Thyroid gland (tissue), 4 donors: Measurements from ENCODE around the gene TROAP. TPM values are rescaled to one million over a fixed set of nuclear protein-coding genes. Genes with fewer than 3 reads are reported as not detected.

ENCODE experiments used
- DNase-seq, 2 donors: peaks; one replicate each; pipeline ENCODE4 v3.0.0-alpha.2; 2019
- H3K27ac ChIP-seq, 3 donors: fragments of 200-600 bp; sonication (generic); 1 replicate in 2 of 3; 2 replicates in 1 of 3; pipeline ENCODE4 v1.5.1; 2016 to 2019; ENCODE audit warnings: mild to moderate bottlenecking in 1 of 3, moderate library complexity in 1 of 3
- H3K27me3 ChIP-seq: fragments of 200-600 bp; sonication (generic); one replicate; pipeline ENCODE4 v1.5.1; 2019
- H3K36me3 ChIP-seq, 2 donors: fragments of 200-600 bp; sonication (generic); one replicate each; pipeline ENCODE4 v1.5.1; 2016 to 2019
- H3K4me1 ChIP-seq, 2 donors: fragments of 200-600 bp; sonication (generic); one replicate each; pipeline ENCODE4 v1.5.1; 2017 to 2019
- H3K4me3 ChIP-seq, 3 donors: fragments of 200-600 bp; sonication (generic); replicated peaks in 1 of 3; 1 replicate in 2 of 3; 2 replicates in 1 of 3; pipeline ENCODE4 v1.5.1; 2016; ENCODE audit warnings: mild to moderate bottlenecking in 1 of 3
- H3K9me3 ChIP-seq: fragments of 200-600 bp; sonication (generic); one replicate; pipeline ENCODE4 v1.5.1; 2017
- CTCF ChIP-seq, 6 experiments: fragments of 200-600 bp in 3 of 6; fragments of 450-650 bp in 3 of 6; sonication (generic) in 3 of 6; IDR thresholded peaks; one replicate each; pipeline ENCODE4 v1.5.1; 2016 to 2019; ENCODE audit warnings: antibody characterized with exemption in 6 of 6, mild to moderate bottlenecking in 2 of 6, inconsistent platforms in 1 of 6, moderate library complexity in 1 of 6
- POLR2A ChIP-seq, 2 donors: fragments of 450-650 bp; IDR thresholded peaks; one replicate each; pipeline ENCODE4 v1.6.1; 2017; ENCODE audit warnings: antibody characterized with exemption in 2 of 2, mild to moderate bottlenecking in 2 of 2, moderate library complexity in 1 of 2
- WGBS, 2 donors: methylation state at CpG; one replicate each; pipeline ENCODE4 v1.1.5; 2017; 5-methylcytosine and 5-hydroxymethylcytosine counted together
- intact Hi-C: fragments of 100-400 bp; cut with DNase I; formaldehyde crosslinking; loops from one replicate; pipeline ENCODE4 v1.15.1; 2023
- total RNA-seq, 4 donors: library from RNA; depleted of rRNA; stranded (reverse); fragments of >200 nt; gene quantifications; one replicate each; pipeline ENCODE4 v1.2.3, GENCODE V29; 2016

Gene TROAP
- 1 to 10 TPM in 1 of 4 donors, under 1 TPM in 2, not detected in 1; 0.56 to 2.6 (median 0.96) TPM for total RNA-seq

- intact Hi-C loops = no loop called here
- H3K4me3 ChIP-seq = peak within 1 kb of the TSS in 2 of 3 donors; percentile 55 to 69
- WGBS, 2 donors = 1 to 2% methylated on average over 62 to 64 of the region's 65 CpGs
- peak in 1 of 2 donors; percentile 75 for TF ChIP-seq POLR2A (IDR thresholded peaks at IDR 0.05)
- no peak for TF ChIP-seq CTCF (IDR thresholded peaks at IDR 0.05)
- H3K4me1 ChIP-seq = peaks cover 0 to 10% of the 10 kb centered on the region in 2 donors
- no peaks in the 10 kb centered on the region for H3K9me3 ChIP-seq
- peak; percentile 97 to 98 for DNase-seq
- no peaks in the 10 kb centered on the region for H3K27me3 ChIP-seq
- no peaks in the 10 kb centered on the region for H3K36me3 ChIP-seq
- peak within 1 kb of the TSS in 2 of 3 donors; percentile 41 to 47 for H3K27ac ChIP-seq
Observed at GRCh38 chr12:49322708-49323523, at the start of gene TROAP. TROAP (plus strand) TSS chr12:49323255; CDS start chr12:49323609, 354 bp downstream.

- H3K36me3 ChIP-seq = peaks cover 32 to 40% of the 10 kb centered on the region in 2 donors
- no peak overlapping the region for H3K4me3 ChIP-seq
- intact Hi-C loops = no loop called here
- no peak overlapping the region for H3K27ac ChIP-seq
- no peak for TF ChIP-seq POLR2A (IDR thresholded peaks at IDR 0.05)
- TF ChIP-seq CTCF (IDR thresholded peaks at IDR 0.05) = no peak
- H3K9me3 ChIP-seq = no peaks in the 10 kb centered on the region
- H3K4me1 ChIP-seq = peaks cover 0 to 2% of the 10 kb centered on the region in 2 donors
- WGBS, 2 donors = 95 to 98% methylated on average over 6 of the region's 6 CpGs
- no peaks in the 10 kb centered on the region for H3K27me3 ChIP-seq
- DNase-seq = no peak
Observed at GRCh38 chr12:49273726-49274395, 49.2 kb upstream of the TROAP start.

GRCh38 chr12:49274396-49275069 is 48.5 kb upstream of the TROAP start:
- 87 to 91% methylated on average over 7 of the region's 7 CpGs for WGBS, 2 donors
- no peak overlapping the region for H3K27ac ChIP-seq
- peaks cover 28 to 39% of the 10 kb centered on the region in 2 donors for H3K36me3 ChIP-seq
- no peaks in the 10 kb centered on the region for H3K9me3 ChIP-seq
- no peak overlapping the region for H3K4me3 ChIP-seq
- no peak for DNase-seq
- no peak for TF ChIP-seq POLR2A (IDR thresholded peaks at IDR 0.05)
- intact Hi-C loops = no loop called here
- H3K4me1 ChIP-seq = no peaks in the 10 kb centered on the region
- no peaks in the 10 kb centered on the region for H3K27me3 ChIP-seq

- H3K27ac ChIP-seq = no peak overlapping the region
- H3K4me3 ChIP-seq = no peak overlapping the region
- DNase-seq = no peak
- no peaks in the 10 kb centered on the region for H3K4me1 ChIP-seq
- intact Hi-C loops = no loop called here
- WGBS, 2 donors = 79 to 82% methylated on average over 9 to 13 of the region's 13 CpGs
- TF ChIP-seq CTCF (IDR thresholded peaks at IDR 0.05) = no peak
- no peak for TF ChIP-seq POLR2A (IDR thresholded peaks at IDR 0.05)
- H3K9me3 ChIP-seq = no peaks in the 10 kb centered on the region
- H3K36me3 ChIP-seq = peaks cover 10 to 19% of the 10 kb centered on the region in 2 donors
- no peaks in the 10 kb centered on the region for H3K27me3 ChIP-seq
Observed at GRCh38 chr12:49276304-49277290, 46.5 kb upstream of the TROAP start.
